ENCODE measurements around the gene LAMC1.

DNA sequence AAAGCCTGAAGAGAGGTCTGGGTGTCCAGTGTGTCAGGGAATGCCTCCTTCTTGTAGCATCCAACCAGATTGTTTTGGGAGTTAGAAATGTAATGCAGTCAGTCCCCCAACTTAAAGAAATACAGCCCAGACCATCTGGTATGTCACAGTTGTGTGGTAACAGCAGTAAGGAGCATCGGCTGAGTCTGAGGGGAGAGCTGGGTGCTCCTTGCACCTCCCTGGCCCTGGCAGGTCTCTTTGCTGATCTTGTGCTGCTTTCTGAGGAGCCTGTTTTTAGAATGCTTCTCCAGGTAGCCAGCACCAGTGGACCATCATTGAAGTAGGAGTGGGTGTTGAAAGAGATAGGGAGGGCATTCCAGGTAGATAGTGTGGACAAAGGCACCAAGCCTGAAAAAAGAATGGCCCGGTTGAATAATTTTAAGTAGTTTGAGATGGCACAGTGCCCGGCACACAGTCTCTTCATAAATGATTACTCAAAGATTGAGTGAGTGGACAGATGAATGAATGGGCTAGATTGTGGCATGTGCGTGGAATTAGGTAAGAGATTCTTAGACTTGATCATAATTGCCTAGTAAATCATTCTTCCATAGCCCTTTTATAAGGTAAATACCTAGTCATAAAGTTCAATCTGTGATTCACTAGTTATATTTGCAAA is 46.5 kb downstream of the LAMC1 start:
- TF ChIP-seq POLR2A (IDR thresholded peaks at IDR 0.05; ENCODE audit: low read length), result no peak
- TF ChIP-seq GATA1 (IDR thresholded peaks at IDR 0.05; ENCODE audit: low read depth, low read length), result no peak

Data from erythroblast (primary cell).